HG03175 (cell line): ENCODE results near the gene ELOF1.
"Not testable (repeated sequence)": the region's sequence is repeated elsewhere in the genome, so short reads cannot be mapped to it uniquely, and the experiment has no call there.

Source experiments
- ATAC-seq: cut with Tn5 transposase; IDR thresholded peaks from one replicate; pipeline ENCODE4 v1.9.1; 2021; ENCODE audit warnings: mild to moderate bottlenecking, moderate library complexity; ENCODE audit not compliant: unreplicated experiment

ELOF1 gene

DNA sequence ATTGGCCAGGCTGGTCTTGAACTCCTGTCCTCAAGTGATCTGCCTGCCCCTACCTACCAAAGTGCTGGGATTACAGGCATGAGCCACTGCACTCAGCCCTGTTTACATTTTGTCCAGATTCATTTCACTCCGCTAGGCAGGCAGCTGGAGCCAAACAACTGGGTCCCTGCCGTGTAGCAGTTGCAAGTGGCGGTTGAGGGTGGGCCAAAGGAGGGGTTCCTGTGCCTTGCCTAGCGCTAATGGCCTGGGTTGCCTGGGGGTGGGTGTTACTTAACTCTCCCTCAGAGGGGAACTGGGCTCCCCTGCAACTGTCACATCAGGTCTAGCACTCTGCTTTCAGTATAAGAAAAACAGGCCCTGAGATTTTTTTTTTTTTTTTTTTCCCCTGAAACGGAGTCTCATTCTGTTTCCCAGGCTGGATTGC is 11.0 kb upstream of the ELOF1 start:
- ATAC-seq: no peak

DNA sequence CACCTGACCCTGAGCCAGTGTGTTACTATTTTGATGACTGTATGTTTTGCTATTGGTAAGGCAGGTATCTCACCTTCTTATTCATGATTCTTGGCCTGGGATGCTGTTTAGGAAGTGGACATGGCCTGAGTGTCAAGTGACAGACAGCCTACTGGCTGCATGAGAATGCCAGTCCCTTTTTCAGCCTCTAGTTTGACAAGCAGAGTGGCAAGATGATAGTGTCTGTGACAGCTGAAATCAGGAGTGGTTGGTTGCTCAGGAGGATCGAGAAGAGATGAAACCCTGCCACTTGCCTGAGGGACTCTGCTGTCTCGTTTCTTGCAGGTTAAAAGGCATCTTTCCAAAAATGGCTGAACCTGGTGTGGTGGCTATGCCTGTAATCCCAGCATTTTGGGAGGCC is 7.1 kb upstream of the ELOF1 start:
- no peak for ATAC-seq

DNA sequence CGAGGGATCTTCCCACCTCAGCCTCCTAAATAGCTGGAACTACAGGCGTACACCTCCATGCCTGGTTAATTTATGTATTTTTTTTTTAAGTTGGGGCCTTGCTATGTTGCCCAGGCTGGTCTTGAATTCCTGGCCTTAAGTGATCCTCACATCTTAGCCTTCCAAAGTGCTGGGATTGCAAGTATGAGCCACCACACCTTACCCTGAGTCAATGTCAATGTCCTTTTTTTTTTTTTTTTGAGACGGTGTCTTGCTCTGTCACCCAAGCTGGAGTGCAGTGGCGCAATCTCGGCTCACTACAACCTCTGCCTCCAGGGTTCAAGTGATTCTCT is 6.6 kb upstream of the ELOF1 start:
- not testable (repeated sequence) for ATAC-seq

DNA sequence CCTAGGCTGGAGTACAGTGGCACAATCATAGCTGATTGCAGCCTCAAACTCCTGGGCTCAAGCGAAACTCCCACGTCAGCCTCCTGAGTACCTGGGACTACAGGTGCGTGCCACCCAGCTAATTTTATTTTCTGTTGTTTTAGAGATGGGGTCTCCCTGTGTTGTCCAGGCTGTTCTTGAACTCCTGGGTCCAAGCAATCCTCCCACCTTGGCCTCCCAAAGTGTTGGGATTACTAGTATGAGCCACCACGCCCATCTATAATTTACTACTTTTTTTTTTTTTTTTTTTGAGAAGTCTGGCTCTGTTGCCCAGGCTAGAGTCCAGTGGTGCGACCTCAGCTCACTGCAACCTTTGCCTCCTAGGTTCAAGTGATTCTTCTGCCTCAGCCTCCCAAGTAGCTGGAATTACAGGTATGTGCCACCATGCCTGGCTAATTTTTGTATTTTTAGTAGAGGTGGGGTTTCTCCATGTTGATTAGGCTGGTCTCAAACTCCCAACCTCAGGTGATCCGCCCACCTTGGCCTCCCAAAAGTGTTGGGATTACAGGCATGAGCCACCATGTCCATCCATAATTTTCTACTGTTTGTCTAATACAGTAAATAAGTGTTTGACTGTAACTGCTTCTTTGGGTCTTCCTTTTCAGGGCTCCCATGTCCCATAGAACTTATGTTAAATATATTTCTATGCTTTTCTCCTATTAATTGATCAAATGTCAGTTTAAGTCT is 5.2 kb upstream of the ELOF1 start:
- ATAC-seq: not testable (repeated sequence)

DNA sequence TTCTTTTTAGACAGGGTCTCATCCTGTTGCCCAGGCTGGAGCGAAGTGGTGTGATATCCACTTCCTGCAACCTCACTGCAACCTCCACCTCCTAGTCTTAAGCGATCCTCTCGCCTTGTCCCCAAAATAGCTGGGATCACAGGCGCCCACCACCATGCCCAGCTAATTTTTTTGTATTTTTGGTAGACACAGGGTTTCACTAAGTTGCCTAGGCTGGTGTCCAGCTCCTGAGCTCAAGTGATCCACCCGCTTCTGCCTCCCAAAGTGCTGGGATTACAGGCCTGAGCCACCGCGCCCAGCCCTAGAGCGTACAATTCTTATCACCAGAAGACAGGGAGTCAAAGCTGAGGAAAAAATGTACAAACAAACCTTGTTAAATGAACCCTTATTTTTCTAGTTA is 4.5 kb upstream of the ELOF1 start:
- ATAC-seq: no peak

DNA sequence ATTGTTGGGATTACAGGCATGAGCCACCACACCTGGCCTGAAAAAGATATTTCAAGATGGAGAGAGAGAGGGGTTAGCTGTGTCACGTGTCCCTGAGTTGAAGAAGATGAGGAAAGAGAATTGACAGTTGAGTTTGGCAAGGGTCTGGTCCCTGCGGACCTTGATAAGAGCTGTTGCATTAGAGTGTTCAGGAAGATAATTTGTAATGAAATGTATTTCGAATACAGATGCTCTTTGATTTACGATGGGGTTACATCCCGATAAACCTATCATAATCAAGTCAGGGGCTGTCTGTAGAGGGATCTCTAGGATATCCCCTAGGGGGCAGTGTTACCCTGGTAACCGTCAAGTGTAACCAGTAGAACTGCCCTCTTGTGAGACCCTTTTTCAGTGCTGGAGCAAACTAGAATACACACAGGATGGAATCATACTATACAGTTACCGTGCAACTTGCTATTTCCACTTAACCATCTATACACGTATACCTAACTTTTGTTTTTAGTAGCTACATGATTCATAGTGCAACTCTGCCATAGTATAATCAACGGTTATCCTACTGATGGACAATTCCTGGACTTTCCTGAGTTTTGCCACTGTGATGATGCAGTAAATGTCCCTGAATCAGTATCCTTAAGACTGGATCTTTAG is 1.5 kb upstream of the ELOF1 start:
- peak; percentile 48 for ATAC-seq

DNA sequence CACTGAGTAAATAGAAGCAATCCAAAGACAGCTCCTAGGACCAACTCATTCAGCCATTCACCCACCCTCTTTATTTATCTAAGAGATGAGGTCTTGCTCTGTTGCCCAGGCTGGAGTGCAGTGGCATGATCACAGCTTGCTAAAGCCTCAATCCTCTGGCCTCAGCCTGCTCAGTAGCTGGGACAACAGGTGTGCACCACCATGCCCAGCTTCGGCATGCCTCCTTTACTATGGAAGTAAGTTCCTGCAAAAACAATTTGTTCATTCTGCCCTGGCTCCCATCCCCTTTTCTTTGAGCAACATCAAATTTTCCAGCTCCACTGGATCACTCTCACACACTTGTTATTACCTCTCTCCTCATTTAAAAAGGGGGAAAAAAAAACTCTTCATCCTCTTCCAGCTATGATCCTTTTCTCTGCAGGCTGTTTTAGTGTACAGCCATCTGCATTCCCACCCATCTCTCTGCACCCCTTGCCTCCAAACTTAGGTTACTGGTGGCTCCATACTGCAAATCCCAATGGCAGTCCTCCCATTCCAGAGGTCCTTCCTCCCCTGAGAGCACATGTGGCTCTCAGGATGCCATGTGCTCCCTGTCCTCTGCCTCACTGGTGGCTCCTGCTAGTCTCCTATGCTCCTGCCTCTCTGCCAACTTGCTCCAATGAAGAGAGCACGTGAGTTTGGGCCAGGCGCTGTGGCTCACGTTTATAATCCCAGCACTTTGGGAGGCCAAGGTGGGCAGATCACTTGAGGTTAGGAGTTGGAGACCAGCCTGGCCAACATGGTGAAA is 2.2 kb downstream of the ELOF1 start:
- no peak for ATAC-seq

DNA sequence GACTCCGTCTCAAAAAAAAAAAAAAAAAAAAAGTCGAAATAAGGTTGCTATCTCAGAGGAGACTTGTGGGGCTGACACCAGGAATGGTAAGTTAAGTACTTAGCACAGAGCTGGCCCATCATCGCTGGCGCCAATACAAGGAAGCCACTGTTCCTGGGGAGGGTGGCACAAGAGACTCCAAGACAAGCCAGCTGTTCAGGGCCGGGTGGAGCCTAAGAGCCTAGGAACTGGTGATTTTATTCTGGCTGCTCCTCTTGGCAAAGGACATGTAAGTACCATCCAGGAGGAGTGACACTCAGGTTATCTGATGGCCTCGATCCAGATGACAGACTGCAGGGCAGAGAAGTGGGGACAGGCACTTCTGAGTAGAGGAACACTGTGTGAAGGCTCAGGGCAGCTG is 3.8 kb downstream of the ELOF1 start:
- no peak for ATAC-seq

DNA sequence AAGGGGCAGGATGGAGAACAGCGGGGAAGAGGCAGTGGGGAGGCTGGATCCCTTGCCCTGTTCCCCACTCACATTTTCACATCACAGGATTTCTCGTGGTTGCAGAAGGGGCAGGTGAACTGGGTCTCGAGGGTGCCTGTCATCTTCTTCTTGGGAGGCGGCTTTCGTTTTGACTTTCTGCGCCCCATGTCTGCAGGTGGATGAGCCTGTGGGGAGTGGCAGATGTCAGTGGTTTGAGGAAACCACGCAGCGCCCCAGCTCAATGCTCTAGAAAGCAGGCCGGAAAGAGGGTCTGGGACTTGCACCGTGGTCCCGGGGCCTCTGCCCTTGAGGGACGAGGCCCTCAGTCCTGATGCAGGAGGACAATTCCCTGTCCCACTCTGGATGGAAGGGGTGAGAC is 4.9 kb downstream of the ELOF1 start:
- no peak for ATAC-seq

DNA sequence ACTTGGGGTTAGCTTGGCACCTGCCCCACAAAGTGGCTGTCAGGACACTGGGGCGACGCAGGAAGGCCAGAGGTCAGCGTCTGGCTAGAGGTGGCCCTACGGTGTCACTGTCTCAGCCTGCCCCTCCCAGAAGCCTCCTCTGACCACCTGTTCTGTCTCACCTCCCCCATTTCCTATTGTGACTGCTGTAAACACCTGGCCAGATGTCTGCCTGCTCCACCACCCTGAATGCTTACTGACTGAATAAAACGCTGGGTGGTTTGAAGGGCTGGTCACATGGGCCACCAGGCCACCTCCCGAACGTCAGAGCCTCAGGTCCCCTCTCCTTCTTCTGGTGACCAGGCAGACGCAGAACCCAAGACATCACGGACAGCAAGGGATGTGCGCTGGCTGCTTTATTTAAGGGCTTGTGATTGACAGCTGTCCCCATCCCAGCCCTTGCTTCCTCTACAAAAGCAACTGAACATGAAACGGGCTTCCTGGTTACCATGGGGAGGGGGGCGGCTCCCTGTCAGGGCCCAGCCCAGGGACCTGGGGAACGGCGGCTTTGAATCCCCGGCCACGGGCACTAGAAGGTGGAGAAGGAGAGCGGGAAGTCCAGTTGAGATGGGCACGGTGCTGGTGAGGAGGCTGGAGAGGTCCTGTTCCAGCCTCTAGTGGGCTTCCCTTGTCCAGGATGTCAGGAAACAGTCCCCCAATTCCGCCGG is 6.2 kb downstream of the ELOF1 start:
- no peak for ATAC-seq

DNA sequence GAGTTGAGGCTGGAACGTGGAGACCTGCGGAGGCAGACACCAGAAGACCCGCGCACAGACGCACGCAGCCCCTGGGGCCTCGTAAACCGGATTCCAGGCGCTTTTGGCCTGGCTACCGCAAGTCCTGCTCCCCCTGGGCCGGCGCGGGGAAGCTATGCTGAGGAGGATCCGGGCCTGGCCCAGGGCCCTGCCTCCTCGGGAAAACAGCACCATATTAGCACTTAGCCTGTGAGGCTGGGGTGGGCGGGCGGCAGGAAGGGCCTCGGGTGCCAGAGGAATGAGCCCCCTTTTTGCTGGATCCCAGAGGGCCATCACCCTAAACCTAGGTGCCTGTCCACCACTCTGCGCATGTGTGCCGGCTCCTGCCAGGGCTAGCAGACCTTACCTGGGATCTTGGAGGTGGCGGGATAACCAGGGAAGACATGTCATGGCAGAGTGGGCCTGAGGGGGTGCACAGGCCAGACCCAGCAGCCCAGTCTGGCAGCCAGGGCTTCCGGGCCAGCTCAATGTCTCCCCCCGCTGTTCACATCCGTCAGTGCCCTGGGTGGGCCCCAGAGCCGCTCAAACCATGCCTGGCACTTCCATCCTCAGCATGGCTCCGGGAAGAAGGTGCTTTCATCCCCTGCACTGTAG is 7.3 kb downstream of the ELOF1 start:
- ATAC-seq: no peak

DNA sequence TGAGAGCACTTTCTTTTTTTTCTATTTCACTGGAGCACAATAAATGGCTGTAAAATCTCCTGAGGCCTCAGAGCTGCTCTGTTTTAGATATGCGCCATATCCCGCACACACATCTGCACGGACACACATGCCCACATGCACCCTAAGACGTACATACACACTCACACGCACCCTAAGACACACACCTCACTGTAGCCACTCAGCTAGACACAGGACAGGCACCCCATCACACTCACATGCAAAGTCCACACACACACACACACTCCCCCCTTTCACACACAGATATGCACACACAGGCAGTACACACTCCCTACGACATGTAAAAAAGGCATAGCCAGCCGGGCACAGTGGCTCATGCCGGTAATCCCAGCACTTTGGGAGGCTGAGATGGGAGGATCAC is 8.8 kb downstream of the ELOF1 start:
- no peak for ATAC-seq

DNA sequence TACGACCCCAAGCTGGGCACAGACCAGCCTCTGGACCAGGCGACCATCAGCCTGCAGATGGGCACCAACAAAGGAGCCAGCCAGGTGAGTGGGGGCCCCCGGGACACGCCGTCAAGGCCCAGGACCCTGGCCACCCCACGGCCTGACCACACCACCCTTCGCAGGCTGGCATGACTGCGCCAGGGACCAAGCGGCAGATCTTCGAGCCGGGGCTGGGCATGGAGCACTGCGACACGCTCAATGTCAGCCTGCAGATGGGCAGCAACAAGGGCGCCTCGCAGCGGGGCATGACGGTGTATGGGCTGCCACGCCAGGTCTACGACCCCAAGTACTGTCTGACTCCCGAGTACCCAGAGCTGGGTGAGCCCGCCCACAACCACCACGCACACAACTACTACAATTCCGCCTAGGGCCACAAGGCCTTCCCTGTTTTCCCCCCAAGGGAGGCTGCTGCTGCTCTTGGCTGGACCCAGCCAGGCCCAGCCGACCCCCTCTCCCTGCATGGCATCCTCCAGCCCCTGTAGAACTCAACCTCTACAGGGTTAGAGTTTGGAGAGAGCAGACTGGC is 9.6 kb downstream of the ELOF1 start:
- no peak for ATAC-seq

DNA sequence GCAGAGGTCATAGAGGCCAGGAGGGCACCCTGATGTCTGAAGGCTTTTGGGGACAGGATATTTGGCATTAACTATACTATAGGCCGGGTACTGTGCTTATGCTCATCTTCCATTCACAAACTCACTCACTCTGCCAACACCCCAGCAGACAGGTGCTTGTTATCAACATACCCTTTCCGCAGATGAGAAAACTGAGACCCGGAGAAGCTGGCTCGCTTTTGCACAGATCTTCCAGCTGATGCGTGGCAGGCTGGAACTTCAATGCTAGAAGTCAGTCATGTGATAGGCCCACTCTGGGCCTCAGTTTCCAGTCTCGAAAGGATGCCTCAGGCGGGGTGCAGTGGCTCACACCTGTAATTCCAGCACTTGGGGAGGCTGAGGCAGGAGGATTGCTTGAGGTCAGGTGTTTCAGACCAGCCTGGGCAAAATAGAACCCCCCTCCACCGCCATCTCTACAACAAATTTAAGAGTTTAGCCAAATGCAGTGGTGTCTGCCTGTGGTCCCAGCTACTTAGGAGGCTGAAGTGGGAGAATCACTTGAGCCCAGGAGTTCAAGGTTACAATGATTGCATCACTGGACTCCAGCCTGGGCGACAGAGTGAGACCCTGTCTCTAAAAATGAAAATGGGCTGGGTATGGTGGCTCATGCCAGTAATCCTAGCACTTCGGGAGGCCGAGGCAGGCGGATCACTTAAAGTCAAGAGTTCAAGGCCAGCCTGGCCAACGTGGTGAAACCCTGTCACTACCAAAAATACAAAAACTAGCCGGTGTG is 10.9 kb downstream of the ELOF1 start:
- no peak for ATAC-seq

DNA sequence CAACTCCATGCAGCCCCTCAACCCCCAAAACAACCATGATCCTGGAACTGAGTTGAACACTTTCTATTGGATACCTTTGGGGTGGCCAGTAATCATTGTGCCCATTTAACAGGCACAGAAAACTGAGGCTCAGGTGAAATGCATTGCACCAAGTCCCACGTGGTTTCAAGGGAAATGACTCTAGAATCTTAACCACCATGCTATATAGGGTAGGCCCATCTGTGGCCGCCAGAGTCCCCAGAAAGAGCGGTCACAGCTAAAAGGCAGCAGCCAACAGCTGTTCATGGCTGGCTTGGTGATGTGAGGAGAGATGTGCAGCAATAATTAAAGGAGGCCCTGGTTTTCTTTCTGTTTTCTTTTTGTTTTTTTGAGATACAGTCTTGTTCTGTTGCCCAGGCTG is 17.8 kb downstream of the ELOF1 start:
- ATAC-seq: no peak

DNA sequence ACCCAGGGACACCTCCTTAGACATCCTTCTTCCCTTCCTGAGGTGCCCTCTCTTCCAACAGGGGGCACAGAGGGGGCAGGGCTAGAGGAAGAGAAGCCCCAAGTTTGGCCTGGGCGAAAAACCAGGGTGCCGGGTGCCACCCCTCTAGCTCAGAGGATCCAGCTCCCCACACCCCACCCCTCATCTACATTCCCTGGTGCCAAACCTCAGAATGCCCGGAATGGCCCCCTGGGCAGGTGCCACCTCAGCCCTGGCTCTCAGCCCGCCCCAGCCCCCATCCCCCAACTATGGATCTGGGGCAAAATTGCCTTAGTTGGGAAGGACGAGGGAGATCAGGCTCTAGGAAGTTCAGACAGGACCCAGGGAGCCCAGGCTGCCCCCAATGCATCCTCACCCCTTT is 18.4 kb downstream of the ELOF1 start:
- ATAC-seq: no peak

DNA sequence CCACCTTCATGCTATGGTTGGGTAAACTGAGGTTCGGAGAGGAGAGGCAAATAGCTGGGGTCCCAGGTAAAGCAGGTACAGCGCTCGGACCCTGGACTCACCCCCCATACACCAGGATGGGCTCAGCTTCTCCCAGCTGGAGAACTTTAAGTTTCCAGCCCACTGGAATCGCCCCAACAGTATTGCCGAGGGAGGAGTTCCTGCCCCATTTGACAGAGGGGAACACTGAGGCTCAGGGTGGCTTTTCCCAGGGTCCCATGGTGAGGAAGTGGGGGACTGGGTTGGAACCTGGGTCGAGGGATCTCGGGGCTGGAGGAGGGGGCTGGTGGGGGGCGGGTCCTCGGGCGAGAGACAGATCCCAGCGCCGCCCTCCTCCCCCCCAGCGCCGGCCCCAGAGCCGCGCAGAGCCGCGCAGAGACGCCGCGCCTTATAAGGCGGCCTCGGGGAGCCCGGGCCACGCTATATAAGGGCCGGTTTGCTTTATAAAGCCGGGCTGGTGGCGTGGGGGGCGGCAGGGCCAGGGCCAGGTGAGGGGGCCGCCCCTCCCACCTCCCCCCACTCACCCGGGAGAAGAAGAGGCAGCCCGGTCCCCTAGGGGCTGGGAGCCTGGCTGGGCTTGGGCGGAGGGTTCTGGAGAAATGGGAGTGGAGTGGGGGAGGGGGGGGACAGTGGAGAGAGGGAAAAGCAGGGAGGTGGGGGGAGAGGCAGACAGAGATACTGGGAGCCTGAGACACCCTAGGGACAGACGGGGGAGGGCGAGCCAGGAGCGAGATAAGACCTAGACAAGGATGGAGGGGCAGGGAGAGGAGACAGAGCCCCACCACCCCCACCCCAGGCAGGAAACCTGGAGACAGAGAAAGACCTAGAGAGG is 19.3 kb downstream of the ELOF1 start:
- no peak for ATAC-seq

DNA sequence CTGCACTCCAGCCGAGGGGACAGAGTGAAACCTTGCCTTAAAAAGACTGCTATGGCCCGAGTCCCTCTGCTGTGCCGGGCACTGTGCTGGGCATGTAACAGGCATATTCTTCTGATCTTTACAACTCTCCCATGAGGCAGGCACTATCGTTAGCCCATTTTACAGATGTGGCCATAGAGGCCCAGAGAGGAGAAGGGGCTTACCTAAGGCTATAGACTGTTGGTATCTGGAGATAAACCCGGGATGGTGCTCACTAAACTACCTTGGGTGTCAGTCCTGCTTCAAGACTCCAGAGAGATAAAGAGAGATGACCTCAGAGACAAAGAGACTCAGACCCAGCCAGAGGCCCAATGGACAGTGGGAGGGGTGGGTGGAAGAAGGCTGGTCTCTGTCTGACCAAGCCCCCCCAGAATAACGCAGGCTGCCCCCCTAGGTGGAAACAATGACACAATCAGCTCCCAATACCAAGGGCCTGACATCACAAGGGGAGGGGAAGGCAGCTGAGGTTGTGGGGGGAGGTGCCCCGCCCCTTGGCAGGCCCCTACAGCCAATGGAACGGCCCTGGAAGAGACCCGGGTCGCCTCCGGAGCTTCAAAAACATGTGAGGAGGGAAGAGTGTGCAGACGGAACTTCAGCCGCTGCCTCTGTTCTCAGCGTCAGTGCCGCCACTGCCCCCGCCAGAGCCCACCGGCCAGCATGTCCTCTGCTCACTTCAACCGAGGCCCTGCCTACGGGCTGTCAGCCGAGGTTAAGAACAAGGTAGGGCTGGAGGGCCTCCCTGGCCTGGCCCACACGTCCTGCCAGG is 20.6 kb downstream of the ELOF1 start, which contains the start of gene CNN1:
Gene CNN1, plus strand, starts transcription at position 620 of the 805 bp plus-strand sequence. Its CDS starts 77 bp downstream, at position 697.
- ATAC-seq: no peak
